ENCODE results near the gene BICD1. TPM values are rescaled to one million over a fixed set of nuclear protein-coding genes. Genes with fewer than 3 reads are reported as not detected.

The BICD1 gene
- total RNA-seq, 1 donor from 2014 or later: 561 TPM

DNA sequence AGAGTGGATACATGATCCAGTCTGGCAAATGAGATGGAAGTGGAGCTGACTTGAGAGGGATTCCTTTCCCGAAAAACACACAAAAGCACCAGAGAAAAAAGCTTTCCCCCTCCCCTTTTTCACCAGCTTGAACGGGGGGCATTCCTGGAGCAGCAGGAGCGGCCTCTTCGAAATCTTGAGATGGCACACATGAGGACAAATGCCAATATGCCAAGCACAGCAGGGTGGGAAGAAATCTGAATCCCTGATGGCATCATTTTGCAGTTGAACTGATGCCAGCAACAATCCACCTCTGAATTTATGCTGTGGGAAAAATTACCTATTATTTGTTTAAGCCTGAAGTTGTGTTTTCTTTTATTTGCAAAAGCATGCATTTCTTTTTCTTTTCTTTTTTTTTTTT lies 29.7 kb upstream of the BICD1 start:
- Mint-ChIP-seq H3K4me3 (ENCODE audit: unreplicated experiment) (no peak overlapping the region), H3K9me3 (ENCODE audit: unreplicated experiment) (peaks cover 12% of the 10 kb centered on the region), H3K27ac (ENCODE audit: unreplicated experiment) (no peak overlapping the region), H3K27me3 (ENCODE audit: unreplicated experiment) (peaks cover 13% of the 10 kb centered on the region), H3K4me1 (ENCODE audit: low read depth, unreplicated experiment) (peaks cover 2% of the 10 kb centered on the region), H3K36me3 (ENCODE audit: unreplicated experiment) (no peaks in the 10 kb centered on the region)
- no peak for DNase-seq
- no peak for TF ChIP-seq CTCF (IDR thresholded peaks at IDR 0.05; ENCODE audit: partially characterized antibody, unreplicated experiment)

DNA sequence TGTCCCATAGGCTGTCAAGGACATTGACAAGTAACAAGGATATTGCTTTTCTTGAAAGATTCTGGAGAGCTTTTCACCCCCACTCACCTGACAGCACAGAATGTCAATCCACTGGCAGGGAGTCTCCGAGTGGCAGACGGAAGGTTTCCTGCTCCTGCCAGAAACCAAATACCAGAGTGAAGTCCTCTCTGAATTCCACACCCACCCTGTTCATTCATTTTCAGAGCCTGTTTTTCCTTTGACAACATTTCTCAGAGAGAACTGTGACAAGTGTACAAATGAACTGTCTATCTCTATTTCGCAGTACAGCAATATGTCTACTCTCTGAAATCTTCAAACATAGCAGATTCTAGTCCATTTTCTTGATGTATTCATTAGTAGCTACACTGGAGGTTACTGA lies 26.2 kb upstream of the BICD1 start:
- no peak for DNase-seq
- Mint-ChIP-seq H3K27ac (ENCODE audit: unreplicated experiment) (no peak overlapping the region), H3K4me1 (ENCODE audit: low read depth, unreplicated experiment) (peaks cover 2% of the 10 kb centered on the region), H3K36me3 (ENCODE audit: unreplicated experiment) (no peaks in the 10 kb centered on the region), H3K9me3 (ENCODE audit: unreplicated experiment) (peaks cover 4% of the 10 kb centered on the region), H3K27me3 (ENCODE audit: unreplicated experiment) (peaks cover 8% of the 10 kb centered on the region), H3K4me3 (ENCODE audit: unreplicated experiment) (no peak overlapping the region)
- TF ChIP-seq CTCF (IDR thresholded peaks at IDR 0.05; ENCODE audit: partially characterized antibody, unreplicated experiment): no peak

DNA sequence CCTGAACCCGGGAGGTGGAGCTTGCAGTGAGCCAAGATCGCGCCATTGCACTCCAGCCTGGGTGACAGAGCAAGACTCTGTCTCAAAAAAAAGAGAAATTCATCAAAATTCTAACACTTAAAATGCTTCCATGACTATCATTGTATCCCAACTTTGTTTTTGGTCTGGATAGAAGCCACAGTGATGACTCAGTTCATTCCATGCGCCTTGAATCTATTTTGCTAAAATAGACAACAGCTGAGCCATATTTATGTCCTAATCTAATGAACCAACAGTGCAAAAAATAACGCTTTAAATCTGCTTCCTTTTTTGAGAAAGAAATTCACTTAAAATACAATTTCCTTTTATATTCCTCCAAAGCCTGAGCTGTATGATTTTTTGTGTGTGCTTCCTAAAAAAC lies 23.2 kb upstream of the BICD1 start:
- peaks cover 2% of the 10 kb centered on the region for H3K4me1 Mint-ChIP-seq (ENCODE audit: low read depth, unreplicated experiment)
- no peak for TF ChIP-seq CTCF (IDR thresholded peaks at IDR 0.05; ENCODE audit: partially characterized antibody, unreplicated experiment)
- H3K27me3 Mint-ChIP-seq (ENCODE audit: unreplicated experiment): peaks cover 4% of the 10 kb centered on the region
- no peak for DNase-seq
- no peak overlapping the region for H3K27ac Mint-ChIP-seq (ENCODE audit: unreplicated experiment)
- no peak overlapping the region for H3K4me3 Mint-ChIP-seq (ENCODE audit: unreplicated experiment)
- no peaks in the 10 kb centered on the region for H3K9me3 Mint-ChIP-seq (ENCODE audit: unreplicated experiment)
- H3K36me3 Mint-ChIP-seq (ENCODE audit: unreplicated experiment): no peaks in the 10 kb centered on the region

DNA sequence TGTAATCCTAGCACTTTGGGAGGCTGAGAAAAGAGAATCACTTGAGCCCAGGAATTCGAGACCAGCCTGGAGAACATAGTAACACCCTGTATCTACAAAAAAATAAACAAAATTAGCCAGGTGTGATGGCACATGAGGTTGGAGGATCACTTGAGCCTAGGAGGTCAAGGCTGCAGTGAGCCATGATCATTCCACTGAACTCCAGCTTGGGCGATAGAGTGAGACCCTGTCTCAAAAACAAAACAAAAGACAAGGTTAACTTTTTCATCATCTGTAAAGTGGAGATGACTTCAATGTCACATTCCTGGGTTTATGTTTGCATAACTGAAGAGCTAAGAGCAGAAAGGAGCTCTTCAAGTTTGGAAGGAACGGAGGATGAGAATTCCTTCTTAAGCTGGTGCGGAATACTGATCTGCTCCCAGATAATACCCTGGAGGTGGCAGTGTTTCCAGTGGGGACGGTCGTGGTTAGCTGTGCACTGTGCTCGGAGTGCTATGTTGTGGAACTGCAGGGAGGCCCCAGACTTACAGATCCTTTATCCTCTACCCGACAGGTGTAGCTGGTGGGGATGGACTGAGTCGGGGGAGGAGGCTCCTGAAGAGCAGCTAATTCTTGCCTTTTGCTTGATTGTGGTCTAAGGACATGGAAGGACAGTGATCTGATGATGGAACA lies 22.5 kb upstream of the BICD1 start:
- no peak for DNase-seq
- Mint-ChIP-seq H3K27ac (ENCODE audit: unreplicated experiment) (no peak overlapping the region), H3K36me3 (ENCODE audit: unreplicated experiment) (no peaks in the 10 kb centered on the region), H3K27me3 (ENCODE audit: unreplicated experiment) (peaks cover 4% of the 10 kb centered on the region), H3K4me3 (ENCODE audit: unreplicated experiment) (no peak overlapping the region), H3K4me1 (ENCODE audit: low read depth, unreplicated experiment) (peaks cover 5% of the 10 kb centered on the region), H3K9me3 (ENCODE audit: unreplicated experiment) (no peaks in the 10 kb centered on the region)
- no peak for TF ChIP-seq CTCF (IDR thresholded peaks at IDR 0.05; ENCODE audit: partially characterized antibody, unreplicated experiment)

DNA sequence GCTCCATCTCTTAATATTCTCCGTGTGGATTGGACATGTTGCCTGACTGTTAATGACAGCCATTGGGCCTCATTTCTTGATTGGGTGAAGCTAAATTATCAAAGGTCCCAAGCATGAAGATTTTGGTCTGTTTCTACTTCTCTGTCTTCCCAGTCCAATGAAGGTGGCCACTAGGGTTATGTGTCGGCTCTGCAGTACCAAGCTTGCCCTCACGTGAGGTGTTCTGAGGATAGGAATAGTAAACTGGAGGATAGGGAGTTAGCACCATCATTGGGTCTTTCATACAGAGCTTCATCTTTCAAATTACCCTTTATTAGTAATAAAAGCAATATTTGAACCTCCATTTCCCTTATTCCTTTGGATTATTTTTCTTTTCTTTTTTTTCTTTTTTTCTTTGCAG lies 21.9 kb upstream of the BICD1 start:
- Mint-ChIP-seq H3K36me3 (ENCODE audit: unreplicated experiment) (no peaks in the 10 kb centered on the region), H3K9me3 (ENCODE audit: unreplicated experiment) (no peaks in the 10 kb centered on the region), H3K27me3 (ENCODE audit: unreplicated experiment) (peaks cover 4% of the 10 kb centered on the region), H3K4me3 (ENCODE audit: unreplicated experiment) (no peak overlapping the region), H3K4me1 (ENCODE audit: low read depth, unreplicated experiment) (peaks cover 11% of the 10 kb centered on the region), H3K27ac (ENCODE audit: unreplicated experiment) (no peak overlapping the region)
- no peak for TF ChIP-seq CTCF (IDR thresholded peaks at IDR 0.05; ENCODE audit: partially characterized antibody, unreplicated experiment)
- no peak for DNase-seq

Measured in glutamatergic neuron (in vitro differentiated cells).